CD4-positive, alpha-beta T cell treated with Interleukin-4 for 4 hours (primary cell): ENCODE results near the gene FOSL1.
A peak's percentile ranks its signal among the peaks of the same experiment; 100 is the strongest.

Experiments
- DNase-seq: peaks from one replicate; pipeline ENCODE4 v3.0.0-alpha.2; 2020

FOSL1 gene

GRCh38 chr11:65919573-65920371 lies 19.6 kb upstream of the FOSL1 start:
- peak; percentile 36 for DNase-seq

- peak; percentile 98 for DNase-seq
Measured at GRCh38 chr11:65919141-65919572, 19.0 kb upstream of the FOSL1 start, which contains the start of gene DRAP1. Gene DRAP1 (plus strand): TSS chr11:65919426. CDS start chr11:65919502, 76 bp downstream.

GRCh38 chr11:65918211-65919140 lies 18.3 kb upstream of the FOSL1 start, which contains the start of gene C11orf68:
Gene C11orf68 (minus strand): TSS chr11:65919062. CDS start chr11:65919031, 31 bp downstream.
- DNase-seq: peak; percentile 22

GRCh38 chr11:65917434-65918210 lies 17.4 kb upstream of the FOSL1 start:
- no peak for DNase-seq

- no peak for DNase-seq
Measured at GRCh38 chr11:65917077-65917433, 16.9 kb upstream of the FOSL1 start.

GRCh38 chr11:65916391-65916790 lies 16.2 kb upstream of the FOSL1 start:
- no peak for DNase-seq

- DNase-seq: no peak
Measured at GRCh38 chr11:65915821-65916251, 15.6 kb upstream of the FOSL1 start.

GRCh38 chr11:65915101-65915820 lies 15.1 kb upstream of the FOSL1 start:
- no peak for DNase-seq

- no peak for DNase-seq
Measured at GRCh38 chr11:65912845-65913244, 12.7 kb upstream of the FOSL1 start.

- no peak for DNase-seq
Measured at GRCh38 chr11:65911682-65912568, 11.7 kb upstream of the FOSL1 start.

- DNase-seq: no peak
Measured at GRCh38 chr11:65907878-65908277, 7.7 kb upstream of the FOSL1 start.

GRCh38 chr11:65906602-65907001 lies 6.4 kb upstream of the FOSL1 start:
- no peak for DNase-seq

- DNase-seq: no peak
Measured at GRCh38 chr11:65903715-65904114, 3.5 kb upstream of the FOSL1 start.

GRCh38 chr11:65903068-65903481 lies 2.9 kb upstream of the FOSL1 start:
- DNase-seq: no peak

- no peak for DNase-seq
Measured at GRCh38 chr11:65900899-65901180, 652 bp upstream of the FOSL1 start.

- peak; percentile 36 for DNase-seq
Measured at GRCh38 chr11:65899356-65900124, 648 bp downstream of the FOSL1 start.

GRCh38 chr11:65898656-65899355 lies 1.4 kb downstream of the FOSL1 start:
- no peak for DNase-seq

- DNase-seq: no peak
Measured at GRCh38 chr11:65897020-65897471, 3.1 kb downstream of the FOSL1 start.
